Thoracic aorta (tissue), 2 donors: ENCODE measurements around the gene SMARCE1. TPM values are rescaled to one million over a fixed set of nuclear protein-coding genes. Genes with fewer than 3 reads are reported as not detected.

Experiments used
- ATAC-seq: fragments of 150-250 bp; one replicate; pipeline ENCODE4 v1.8.0; 2017; ENCODE audit warnings: low read depth; ENCODE audit not compliant: insufficient number of reproducible peaks, low FRiP score
- DNase-seq: peaks from one replicate; pipeline ENCODE4 v3.0.0-alpha.2; 2020; ENCODE audit warnings: low spot score
- H3K27ac ChIP-seq, 2 donors: fragments of 200-600 bp; sonication (generic); 1 replicate in 1 of 2; 2 replicates in 1 of 2; pipeline ENCODE4 v1.5.1; 2016; ENCODE audit warnings: mild to moderate bottlenecking in 2 of 2, moderate library complexity in 2 of 2
- H3K27me3 ChIP-seq: fragments of 200-600 bp; sonication (generic); replicated peaks from 2 replicates; pipeline ENCODE4 v1.6.0; 2016; ENCODE audit warnings: mild to moderate bottlenecking; ENCODE audit not compliant: insufficient read depth
- H3K36me3 ChIP-seq: fragments of 200-600 bp; sonication (generic); one replicate; pipeline ENCODE4 v1.5.1; 2016
- H3K4me1 ChIP-seq, 2 donors: fragments of 200-600 bp; sonication (generic); 1 replicate in 1 of 2; 2 replicates in 1 of 2; pipeline versions ENCODE4 v1.5.1 to v1.6.0; 2016; ENCODE audit warnings: low read depth in 2 of 2, mild to moderate bottlenecking in 1 of 2; ENCODE audit not compliant: control insufficient read depth in 1 of 2
- H3K4me3 ChIP-seq: fragments of 200-600 bp; sonication (generic); 2 replicates; pipeline ENCODE4 v1.5.1; 2016; ENCODE audit warnings: mild to moderate bottlenecking
- H3K9me3 ChIP-seq: fragments of 200-600 bp; sonication (generic); 2 replicates; pipeline ENCODE4 v1.5.1; 2016
- CTCF ChIP-seq: fragments of 200-600 bp; sonication (generic); IDR thresholded peaks from one replicate; pipeline ENCODE4 v1.5.1; 2019; ENCODE audit warnings: antibody characterized with exemption
- total RNA-seq, 2 donors: library from RNA; depleted of rRNA; stranded (reverse); fragments of >200 nt; gene quantifications; one replicate each; pipeline versions ENCODE4 v1.1.0 to v1.2.3, GENCODE V29; 2016

SMARCE1 gene
- total RNA-seq, 2 donors from 2014 or later, result 55.9 to 84.3 TPM

DNA sequence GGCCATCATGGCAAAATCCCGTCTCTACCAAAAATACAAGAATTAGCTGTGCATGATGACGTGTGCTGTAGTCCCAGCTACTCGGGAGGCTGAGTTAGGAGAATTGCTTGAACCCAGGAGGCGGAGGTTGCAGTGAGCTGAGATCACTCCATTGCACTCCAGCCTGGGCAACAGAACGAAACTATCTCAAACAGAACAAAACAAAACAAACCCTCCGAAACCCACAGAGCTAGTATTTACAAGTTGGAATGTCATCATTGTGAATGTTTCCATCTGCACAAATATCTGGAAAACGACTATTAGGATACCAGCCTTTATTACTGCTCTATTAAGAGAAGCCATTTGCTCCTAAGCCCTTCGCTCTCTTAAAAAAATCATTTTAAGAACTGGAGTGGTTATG lies 26.0 kb downstream of the SMARCE1 start:
- no peak overlapping the region for H3K4me3 ChIP-seq
- ATAC-seq, result no peak
- H3K27me3 ChIP-seq, result no peaks in the 10 kb centered on the region
- DNase-seq, result no peak
- H3K27ac ChIP-seq, result no peak overlapping the region
- no peaks in the 10 kb centered on the region for H3K36me3 ChIP-seq
- H3K9me3 ChIP-seq, result no peaks in the 10 kb centered on the region
- H3K4me1 ChIP-seq, result no peaks in the 10 kb centered on the region
- no peak for TF ChIP-seq CTCF

GRCh38 chr17:40621019-40621418 lies 26.6 kb downstream of the SMARCE1 start:
- ATAC-seq (no peak), DNase-seq (no peak)
- Histone ChIP-seq H3K27ac (no peak overlapping the region), H3K9me3 (no peaks in the 10 kb centered on the region), H3K4me1 (no peaks in the 10 kb centered on the region), H3K27me3 (no peaks in the 10 kb centered on the region), H3K4me3 (no peak overlapping the region), H3K36me3 (no peaks in the 10 kb centered on the region)
- TF ChIP-seq CTCF, result no peak

DNA sequence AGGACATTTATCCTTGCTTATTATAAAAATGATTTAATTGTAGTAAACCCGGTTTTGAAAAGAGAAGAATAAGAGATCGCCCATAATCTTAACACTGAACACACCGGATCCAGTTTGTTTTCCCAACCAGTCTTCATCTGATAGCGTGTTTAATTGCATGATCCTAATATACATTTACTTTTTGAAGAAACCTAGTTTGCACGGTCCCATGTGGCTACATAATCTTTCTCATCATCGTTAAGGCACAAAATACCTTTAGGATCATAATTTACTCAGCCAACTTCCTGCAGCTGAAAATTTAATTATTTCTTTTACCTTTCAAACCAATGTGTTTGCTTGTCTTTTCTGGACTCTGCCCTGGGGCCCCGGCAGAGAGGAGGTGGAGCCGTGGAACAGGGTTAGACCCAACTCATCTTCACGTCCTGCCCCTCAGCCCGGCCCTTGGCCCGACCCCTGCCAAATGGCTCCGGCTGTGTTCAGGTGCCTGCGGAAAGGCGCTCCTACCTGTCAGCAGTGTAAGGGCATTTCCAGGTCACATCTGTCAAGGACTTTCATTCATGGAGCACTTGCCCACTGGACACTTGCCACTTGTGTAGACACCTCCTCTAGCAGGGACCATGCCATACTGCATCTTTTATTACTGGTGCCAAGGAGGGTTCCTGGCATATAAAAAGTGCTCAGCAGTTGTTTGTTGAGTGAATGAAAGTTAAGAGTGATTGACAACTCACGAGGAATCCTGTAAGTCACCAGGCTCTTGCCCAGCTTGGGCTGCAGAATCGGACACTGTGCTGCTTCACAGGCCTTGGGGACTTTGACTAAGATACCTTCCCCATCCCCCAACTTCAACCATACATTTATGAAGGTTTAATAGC lies 28.6 kb downstream of the SMARCE1 start:
- DNase-seq (no peak), ATAC-seq (no peak)
- no peaks in the 10 kb centered on the region for H3K36me3 ChIP-seq
- no peak for TF ChIP-seq CTCF
- H3K4me1 ChIP-seq, result no peaks in the 10 kb centered on the region
- H3K9me3 ChIP-seq, result no peaks in the 10 kb centered on the region
- H3K4me3 ChIP-seq, result no peak overlapping the region
- H3K27me3 ChIP-seq, result no peaks in the 10 kb centered on the region
- no peak overlapping the region for H3K27ac ChIP-seq

GRCh38 chr17:40617678-40618240 lies 29.9 kb downstream of the SMARCE1 start:
- Histone ChIP-seq H3K36me3 (no peaks in the 10 kb centered on the region), H3K4me1 (no peaks in the 10 kb centered on the region), H3K27me3 (no peaks in the 10 kb centered on the region), H3K9me3 (no peaks in the 10 kb centered on the region), H3K27ac (no peak overlapping the region), H3K4me3 (no peak overlapping the region)
- DNase-seq (no peak), ATAC-seq (no peak)
- TF ChIP-seq CTCF, result no peak

- Histone ChIP-seq H3K4me3 (no peak overlapping the region), H3K9me3 (no peaks in the 10 kb centered on the region), H3K36me3 (no peaks in the 10 kb centered on the region), H3K4me1 (no peaks in the 10 kb centered on the region), H3K27ac (no peak overlapping the region), H3K27me3 (no peaks in the 10 kb centered on the region)
- TF ChIP-seq CTCF, result no peak
- DNase-seq (no peak), ATAC-seq (no peak)
These were observed 31.0 kb downstream of the SMARCE1 start for GRCh38 chr17:40616592-40616991.
